ENCODE data around the gene RPA1.
"Not testable (repeated sequence)": the region's sequence is repeated elsewhere in the genome, so short reads cannot be mapped to it uniquely, and the experiment has no call there.

RPA1 gene

DNA sequence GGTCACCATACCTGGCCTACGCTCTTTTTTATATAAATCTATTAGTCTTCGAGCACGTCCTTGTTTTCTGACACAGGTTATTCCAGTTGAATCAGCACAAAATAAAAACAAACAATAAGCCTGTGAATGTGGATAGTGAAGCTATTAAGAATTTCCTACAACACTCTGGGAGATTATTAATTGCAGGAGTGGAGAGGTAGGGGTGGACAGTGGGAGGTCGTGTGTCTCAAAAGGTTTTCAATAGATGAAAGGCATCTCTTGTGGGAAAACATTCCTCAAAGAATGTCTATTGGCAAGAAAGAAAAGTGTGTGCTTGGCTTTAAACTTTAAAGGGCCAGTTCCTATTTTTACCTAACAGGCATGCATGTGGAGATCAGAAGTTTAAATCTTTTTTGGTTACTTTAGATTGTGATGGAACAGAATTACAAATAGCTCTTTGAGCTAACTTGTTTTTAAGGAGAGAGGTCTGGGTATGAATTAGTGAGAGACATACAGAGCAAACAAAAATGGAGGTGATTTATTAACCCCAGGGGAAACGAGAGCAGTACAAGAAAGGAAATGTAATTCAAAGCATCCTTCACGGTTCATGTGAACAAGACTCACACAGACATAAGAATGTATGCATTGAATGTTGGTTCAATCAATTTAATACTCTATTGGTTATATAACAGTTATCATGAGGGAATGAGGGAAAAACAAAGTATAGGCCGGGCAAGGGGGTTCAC is 9.1 kb upstream of the RPA1 start:
- DNase-seq = peak in 1 of 3 experiments; percentile 3

DNA sequence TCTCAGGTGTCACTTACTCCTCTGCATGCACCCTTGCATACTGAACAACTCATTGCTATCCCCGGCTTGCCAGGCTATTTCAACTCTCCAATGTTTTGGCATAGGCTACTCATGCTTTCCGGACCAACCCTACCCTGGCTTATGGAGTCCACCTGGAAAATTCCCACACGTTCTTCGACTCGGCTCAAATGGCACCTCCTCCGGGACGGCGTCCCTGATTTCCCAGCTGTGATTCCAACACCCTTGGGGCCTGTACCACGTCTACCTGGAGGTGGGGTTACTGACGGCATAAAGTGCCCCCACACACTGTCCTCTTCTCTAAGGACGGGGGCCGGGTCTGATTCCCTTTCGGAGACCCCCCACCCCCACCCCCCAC is 601 bp upstream of the RPA1 start:
- no peak for DNase-seq

DNA sequence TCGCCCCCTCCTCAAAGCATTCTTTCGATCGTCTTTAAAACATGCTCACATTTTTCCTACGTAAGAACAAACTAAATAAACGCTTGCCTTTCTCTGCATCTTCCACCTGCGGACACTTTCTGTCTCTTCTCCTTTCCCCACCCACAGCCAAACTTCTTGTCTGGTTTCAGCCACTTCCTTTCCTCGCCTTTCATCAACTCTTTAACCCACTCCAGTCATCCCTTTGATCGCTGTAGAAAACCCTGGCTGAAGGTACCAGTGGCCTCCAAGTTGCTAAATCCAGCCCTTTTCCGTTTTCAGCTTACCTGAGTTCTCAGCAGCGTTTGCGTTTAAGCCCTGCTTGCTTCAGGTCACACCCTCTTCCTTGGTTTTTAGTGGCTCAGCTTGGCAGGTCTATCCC is 483 bp downstream of the RPA1 start:
- DNase-seq = peak in 2 of 3 experiments; percentile 36 to 53

DNA sequence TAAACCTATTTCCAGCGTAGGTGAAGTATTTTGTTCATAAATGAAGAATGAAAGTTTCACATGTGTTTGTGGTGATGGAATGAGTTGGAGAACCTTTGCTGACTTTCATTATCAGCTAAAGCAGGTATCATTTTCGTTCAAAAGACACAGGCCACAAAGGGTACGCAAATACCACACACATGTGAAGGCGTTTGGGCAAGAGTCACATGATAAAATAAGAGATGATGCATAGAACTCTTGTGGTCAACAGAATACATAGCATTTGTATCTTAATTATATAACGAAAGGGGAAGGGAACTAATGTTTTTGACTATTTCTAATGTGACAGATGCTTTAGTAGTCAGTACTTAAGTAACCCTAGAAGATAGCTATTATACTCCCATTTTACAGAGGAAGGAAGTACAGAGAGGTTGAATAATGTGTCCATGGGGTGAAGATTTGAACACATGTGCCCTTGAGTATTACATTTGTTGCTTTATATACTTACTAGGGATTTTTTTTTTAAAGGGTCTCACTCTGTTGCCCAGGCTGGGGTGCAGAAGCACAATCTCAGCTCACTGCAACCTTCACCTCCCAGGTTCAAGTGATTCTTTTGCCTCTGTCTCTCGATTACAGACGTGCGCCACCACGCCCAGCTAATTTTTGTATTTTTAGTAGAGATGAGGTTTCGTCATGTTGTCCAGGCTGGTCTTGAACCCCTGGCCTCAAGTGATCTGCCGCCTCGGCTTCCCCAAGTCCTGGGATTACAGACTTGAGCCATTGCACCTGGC is 4.8 kb downstream of the RPA1 start:
- no peak for DNase-seq

DNA sequence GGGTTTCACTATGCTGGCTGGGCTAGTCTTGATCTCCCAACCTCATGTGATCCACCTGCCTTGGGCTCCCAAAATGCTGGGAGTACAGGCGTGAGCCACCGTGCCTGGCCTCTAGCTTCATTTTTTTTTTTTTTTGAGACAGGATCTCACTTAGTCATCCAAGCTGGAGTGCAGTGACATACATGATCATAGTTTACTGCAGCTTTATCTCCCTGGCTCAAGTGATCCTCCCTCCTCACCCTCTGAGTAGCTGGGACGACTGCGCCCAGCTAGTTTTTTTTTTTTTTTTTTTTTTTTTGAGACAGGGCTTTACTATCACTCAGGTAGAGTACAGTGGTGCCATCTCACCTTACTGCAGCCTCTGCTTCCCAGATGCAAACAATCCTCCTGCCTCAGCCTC is 9.7 kb downstream of the RPA1 start:
- no peak for DNase-seq

DNA sequence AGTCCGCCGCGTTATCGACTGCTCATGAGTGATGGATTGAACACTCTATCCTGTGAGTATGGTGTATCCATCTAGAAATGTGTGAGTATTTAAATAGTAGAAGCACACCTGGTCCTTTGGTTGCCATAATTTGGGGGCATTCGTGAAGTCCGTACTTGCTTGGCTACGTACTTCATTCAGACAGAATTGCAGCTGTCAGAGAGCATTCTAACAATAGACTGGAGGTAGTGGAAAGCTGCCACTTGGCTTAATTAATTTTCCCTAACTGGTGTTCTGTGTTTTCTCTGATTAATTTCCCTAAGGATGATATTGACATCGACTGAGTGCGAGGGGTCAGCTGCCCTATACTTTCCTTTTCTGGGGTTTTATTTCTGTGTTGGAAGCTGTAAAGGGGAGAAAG is 14.1 kb downstream of the RPA1 start:
- DNase-seq = no peak

DNA sequence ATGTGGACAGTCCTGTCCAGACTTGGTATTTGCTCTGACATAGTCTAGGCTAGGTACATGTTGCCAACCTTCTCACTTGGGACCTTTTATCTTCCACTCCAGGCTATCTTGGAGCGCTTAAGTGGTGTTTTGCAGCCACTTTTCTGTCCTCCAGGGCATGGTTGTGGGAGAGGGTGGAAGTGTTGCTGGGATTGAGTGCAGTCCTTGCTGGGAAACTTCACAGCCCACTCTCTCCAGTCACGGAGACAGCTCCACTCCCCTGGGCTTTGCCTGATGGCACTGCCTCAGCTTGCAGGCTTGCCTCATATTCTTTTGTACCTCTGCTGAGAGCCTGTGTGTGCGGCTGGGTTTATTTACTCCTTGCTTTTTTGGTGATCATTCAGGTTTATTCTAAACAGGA is 17.4 kb downstream of the RPA1 start:
- peak in 1 of 3 experiments; percentile 33 for DNase-seq

DNA sequence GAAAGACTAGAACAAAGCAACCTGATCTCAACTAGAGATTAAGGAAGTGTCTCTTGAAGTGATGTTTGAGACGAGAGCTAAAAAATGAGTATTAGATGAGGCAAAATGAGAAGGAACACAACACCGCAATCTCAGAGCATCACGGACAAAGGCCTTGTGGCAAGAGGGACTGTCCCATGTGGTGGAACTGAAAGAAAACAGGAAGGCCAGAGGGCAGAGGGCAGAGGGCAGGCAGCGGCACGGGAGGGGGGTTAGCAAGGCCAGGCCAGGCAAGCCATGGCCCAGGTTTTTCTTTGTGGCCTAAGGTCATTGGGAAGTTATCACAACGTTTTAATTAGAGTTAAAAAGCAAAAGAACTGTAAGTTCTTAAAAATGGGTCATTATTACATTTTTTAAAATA is 22.5 kb downstream of the RPA1 start:
- no peak for DNase-seq

DNA sequence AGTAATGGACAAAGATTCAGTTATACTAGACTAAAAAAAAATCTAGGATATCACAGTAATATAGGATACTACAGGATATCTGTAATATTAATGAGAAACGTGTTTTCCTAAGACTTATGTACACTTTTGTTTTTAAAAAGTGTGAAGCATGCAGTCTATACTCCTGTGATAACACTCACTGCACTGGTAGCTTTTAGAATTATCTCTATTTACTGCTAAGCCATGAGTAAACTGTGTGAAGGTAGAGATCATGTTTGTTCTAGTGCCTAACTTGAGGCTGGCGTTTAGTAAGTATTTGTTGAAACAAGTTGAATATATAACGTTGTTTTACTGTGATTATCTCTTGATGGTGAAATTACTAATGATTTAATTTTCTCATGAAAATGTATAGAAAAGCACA is 23.9 kb downstream of the RPA1 start:
- DNase-seq = no peak

DNA sequence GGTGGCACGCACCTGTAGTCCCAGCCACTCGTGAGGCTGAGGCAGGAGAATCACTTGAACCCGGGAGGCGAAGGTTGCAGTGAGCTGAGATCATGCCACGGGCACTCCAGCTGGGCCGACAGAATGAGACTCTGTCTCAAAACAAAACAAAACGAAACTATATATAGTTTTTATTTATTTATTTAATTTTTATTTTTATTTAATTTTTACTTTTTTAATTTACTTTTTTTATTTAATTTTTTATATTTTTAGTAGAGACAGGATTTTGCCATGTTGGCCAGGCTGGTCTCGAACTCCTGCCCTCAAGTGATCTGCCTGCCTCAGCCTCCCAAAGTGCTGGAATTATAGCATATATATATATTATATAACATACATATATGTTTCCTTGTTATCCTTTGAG is 26.7 kb downstream of the RPA1 start:
- DNase-seq = not testable (repeated sequence)

DNA sequence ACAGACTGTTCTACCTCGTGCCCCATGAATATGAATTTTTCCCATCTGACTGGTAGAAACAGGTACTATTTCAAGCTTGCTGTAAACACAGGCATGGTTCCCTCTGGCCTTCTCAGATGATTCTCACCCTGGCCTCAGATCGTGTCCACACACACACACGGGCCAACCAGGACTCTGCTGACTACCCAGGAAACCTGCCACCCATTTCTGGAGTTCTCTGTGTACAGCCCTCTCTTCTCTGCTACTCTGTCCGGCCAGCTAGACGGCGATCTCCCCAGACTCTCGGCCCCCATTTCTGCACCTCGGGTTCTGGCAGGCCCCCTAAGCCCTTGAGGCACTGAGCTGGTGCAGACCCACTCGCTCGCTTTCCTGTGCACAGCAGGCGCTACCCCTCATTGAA is 31.2 kb downstream of the RPA1 start:
- DNase-seq = no peak

DNA sequence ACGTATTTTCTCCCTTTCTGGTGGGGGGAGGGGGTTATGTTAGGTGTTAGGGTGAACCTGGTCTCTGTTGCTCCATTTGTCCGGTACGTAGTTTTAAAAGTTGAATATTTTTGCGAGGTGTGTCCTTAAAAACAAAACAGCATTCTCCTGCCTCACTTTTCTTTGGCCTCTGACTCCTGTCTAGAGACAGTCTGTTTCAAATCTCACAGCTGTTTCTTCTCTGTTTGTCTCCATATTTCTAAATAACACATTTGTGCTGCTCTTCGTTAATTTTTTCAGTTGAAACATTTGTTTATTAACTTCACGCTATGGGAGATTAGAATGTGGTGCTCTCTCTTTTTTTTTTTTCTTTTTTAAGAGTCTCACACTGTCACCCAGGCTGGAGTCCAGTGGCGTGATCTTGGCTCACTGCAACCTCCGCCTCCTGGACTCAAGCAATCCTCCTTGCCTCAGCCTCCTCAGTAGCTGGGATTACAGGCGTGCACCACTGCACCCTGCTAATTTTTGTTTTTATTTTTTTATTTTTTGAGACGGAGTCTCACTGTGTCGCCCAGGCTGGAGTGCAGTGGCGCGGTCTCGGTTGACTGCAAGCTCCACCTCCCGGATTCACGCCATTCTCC is 31.7 kb downstream of the RPA1 start:
- DNase-seq = no peak

DNA sequence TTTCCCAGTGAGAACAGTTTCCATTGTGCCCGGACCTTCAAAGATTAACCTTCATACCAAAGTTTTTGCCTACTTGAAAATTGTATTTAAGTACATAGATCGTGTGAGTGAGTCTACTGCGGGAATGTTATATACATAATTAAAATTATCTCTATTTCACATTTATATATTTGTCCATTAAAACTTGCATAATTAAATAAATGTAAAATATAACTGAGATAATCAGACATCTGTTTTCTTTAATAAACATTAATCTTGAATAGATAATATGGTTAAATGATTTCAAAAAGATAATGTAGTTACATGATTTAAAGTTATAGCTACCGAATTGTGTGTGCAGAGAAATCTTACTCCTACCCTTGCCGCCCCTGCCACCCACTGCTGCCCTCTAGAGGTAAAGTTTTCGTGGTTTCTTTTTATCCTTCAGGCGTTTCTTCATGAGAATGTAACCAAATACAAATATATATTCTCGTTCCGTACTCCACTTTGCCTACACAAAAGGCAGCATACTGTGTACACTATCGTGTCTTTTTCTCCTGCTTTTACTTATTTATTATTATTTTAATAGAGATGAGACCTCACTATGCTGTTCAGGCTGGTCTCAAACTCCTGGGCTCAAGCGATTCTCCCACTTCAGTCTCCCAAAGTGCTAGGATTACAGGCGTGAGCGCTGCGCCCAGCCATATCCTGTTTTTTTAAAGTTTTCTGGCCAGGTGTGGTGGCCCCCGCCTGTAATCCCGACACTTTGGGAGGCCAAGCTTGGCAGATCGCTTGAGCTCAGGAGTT is 35.6 kb downstream of the RPA1 start:
- DNase-seq = peak; percentile 0 to 39 (median 38)

DNA sequence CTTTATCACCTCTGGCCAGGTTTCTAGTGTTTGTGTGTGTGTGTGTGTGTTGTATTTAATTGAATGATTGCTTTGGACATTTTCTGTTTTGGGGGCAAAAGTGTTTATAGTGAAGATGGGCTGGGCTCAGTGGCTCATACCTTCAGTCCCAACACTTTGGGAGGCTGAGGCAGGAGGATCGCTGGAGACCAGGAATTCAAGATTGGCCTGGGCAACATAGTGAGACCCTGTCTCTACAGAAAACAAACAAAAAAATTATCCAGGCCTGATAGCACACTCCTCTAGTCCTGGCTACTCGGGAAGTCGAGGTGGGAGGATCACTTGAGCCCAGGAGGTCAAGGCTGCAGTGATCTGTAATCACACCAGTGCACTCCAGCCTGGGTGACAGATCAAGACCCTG is 37.5 kb downstream of the RPA1 start:
- no peak for DNase-seq

DNA sequence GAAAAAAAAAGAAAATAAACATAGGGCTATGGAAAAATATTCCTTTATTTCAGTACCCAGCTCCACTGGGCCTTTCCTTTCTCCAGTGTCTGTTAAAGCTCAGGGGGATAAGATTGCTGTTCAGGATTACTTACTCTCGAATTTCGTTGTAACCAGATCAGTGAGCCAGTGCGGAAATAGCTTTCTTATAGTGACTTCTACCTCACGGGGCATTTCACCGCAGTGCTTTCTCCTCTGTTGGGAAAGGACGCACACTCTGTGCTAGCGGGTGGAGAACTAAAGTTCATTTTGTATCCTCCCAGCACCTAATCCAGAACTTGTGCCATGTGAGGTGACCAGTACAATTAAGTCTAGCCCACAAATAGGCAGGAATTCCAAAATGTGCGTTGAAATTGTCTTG is 38.3 kb downstream of the RPA1 start:
- no peak for DNase-seq

DNA sequence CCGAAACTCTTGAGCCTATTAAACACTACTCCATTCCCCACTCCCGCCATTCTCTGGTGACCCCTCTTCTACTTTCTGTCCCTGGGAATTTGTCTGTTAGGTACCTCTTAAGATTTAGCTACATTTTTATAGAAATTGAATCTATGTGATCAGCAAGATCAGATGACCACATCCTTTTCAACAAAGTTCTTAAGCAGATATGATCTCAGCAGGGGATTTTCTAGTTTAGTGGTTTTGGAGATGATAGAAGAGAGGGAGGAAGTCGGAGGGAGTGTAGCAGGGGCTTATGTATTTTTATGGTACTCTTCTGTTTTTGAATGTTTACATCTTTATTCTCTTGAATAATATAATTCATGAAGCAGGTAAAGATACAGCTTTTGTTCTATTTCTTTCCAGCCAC is 40.8 kb downstream of the RPA1 start:
- no peak for DNase-seq

DNA sequence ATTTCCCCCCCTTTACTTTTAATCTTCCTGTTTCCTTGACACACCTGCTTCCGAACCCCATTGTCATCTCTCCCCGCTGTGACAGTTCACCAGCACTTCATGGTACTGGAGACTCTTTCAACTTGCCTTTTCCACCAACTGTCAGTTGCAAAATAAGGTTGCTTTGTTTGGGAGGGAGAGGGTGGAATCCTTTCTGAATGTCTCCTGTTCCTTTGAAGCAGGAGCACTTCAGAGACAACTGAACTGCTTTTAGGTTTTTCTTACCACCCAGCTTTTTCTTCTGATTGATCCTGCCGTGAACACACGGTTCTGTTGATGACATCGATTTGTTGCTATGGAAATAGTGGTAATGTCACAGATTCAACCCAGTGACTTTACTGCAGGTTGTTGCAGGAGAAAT is 42.0 kb downstream of the RPA1 start:
- no peak for DNase-seq

DNA sequence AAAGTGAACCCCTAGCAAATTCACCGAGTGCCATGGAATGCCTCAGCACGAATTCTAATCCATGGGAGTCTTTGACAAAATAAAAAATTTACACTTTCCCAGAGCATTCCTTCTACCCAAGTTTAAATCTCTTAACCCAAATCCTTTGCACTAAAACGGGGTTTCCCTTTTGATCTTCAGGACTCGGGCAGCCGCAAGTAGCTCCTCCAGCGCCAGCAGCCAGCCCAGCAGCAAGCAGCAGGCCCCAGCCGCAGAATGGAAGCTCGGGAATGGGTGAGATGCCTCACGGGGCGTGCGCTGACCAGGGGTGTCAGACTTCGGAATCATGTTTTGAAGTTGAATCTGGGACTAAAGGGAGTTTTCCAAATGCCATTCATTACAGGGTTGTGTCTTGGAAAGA is 42.4 kb downstream of the RPA1 start:
- DNase-seq = no peak

DNA sequence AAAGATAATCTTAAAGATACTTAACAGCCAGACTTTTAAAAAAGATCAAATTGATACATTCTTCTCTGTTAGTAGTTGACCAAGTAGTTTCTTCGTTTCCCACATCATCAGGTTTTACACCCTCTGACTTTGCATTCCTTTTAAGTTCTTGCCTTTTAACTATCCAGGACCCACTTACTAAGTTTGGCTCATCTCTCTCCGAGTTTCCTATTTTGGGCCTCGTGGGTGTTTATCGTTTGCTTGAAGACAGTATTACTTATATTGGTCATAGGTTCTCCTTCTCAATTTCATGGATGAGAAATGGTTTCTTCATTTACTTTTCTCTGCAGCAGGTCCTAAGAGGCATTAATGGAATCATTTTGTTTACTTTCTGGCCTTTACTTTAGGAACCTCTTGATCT is 43.2 kb downstream of the RPA1 start:
- DNase-seq = no peak

DNA sequence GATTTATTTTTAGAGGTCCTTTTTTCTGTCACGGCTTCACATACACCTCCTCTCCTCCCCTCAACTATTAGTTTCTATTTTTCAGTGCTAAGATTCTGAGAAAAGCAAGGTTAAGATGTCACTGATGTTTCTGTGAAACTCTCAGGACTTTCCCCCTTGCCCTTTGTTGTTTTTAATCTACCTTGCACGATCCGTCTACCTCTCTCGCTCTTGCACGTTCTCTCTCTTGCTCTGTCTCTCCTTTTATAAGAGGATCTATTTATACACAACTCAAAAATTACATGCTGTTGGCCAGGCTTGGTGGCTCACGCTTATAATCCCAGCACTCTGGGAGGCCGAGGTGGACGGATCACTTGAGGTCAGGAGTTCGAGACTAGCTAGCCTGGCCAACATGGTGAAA is 43.6 kb downstream of the RPA1 start:
- no peak for DNase-seq

DNA sequence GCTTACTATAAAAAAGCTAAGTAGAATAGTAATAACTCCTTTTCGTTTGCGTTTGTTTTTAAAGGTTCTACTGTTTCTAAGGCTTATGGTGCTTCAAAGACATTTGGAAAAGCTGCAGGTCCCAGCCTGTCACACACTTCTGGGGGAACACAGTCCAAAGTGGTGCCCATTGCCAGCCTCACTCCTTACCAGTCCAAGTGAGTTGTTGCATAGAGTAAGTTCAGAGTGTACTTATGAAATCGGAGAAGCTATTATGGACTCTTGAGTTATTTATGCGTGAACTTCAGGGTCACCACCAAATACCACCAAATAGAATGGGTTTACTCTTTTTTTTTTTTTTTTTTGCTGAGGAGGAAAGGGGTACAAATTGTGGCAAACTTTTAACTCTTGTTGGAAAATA is 45.8 kb downstream of the RPA1 start:
- no peak for DNase-seq

DNA sequence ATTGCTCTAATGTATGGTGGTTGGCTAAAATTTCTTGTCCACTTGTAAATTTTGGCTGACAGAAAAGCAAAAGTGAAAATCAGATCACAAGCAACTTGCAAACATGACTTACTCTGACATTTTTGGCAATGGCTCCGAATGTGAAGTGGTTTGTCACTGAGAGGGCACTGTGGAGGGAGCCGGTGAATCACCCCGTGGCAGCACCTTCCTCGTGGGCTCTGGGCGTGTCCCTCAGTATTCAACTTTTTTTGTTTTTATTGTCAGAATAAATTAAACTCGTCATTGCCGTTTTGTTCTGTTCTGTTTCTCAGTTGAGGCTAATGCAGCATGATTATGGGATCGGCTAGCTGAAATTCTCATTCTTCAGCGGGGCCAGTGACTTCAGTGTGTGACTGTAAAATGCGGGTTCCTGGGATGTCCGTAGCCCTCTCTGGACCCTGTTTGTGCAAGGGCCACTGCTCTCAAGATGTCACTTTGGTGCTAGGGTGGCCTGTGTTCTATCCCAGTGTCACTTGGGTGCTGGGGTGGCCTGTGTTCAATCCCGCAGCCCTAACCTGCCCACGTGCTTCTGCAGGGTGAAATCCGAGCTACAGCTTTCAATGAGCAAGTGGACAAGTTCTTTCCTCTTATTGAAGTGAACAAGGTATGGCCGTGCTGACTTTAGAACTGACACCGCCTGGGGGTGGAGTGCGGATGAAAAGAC is 48.8 kb downstream of the RPA1 start:
- no peak for DNase-seq
